MCF 10A (cell line): ENCODE results near the gene PPBP. TPM values are rescaled to one million over a fixed set of nuclear protein-coding genes. Genes with fewer than 3 reads are reported as not detected.

Experiments used
- BruUV-seq: library from RNA; stranded (reverse); fragments of 400-500 nt; replicated peaks from 2 replicates; lab custom pipeline; 2021; lab: Mats Ljungman, UMichigan
- CTCF ChIA-PET: fragments of 300-600 bp; sonication (Branson Sonifier 250); formaldehyde crosslinking; extraction: SDS; loops from one replicate; lab custom pipeline; 2021; ENCODE audit warnings: antibody characterized with exemption, inconsistent platforms; lab: Yijun Ruan, JAX
- POLR2A ChIA-PET: fragments of 300-600, 350-650 bp; sonication (Branson Sonifier 250); formaldehyde crosslinking; extraction: SDS; loops from one replicate; lab custom pipeline; 2020; ENCODE audit warnings: antibody characterized with exemption, inconsistent platforms; lab: Yijun Ruan, JAX
- DNase-seq: peaks from one replicate; pipeline ENCODE4 v3.0.0-alpha.2; 2018; ENCODE audit not compliant: unreplicated experiment
- H3K27ac Mint-ChIP-seq: one replicate; pipeline ENCODE4 v1.8.0; 2022; ENCODE audit warnings: mild to moderate bottlenecking, low read depth, mixed read lengths; ENCODE audit not compliant: unreplicated experiment
- H3K27me3 Mint-ChIP-seq: one replicate; pipeline ENCODE4 v1.8.0; 2022; ENCODE audit warnings: mixed read lengths; ENCODE audit not compliant: insufficient read depth, unreplicated experiment
- H3K36me3 Mint-ChIP-seq: one replicate; pipeline ENCODE4 v1.8.0; 2022; ENCODE audit warnings: mild to moderate bottlenecking, moderate library complexity, mixed read lengths; ENCODE audit not compliant: insufficient read depth, unreplicated experiment
- H3K4me1 Mint-ChIP-seq: one replicate; pipeline ENCODE4 v1.8.0; 2022; ENCODE audit warnings: mixed read lengths; ENCODE audit not compliant: insufficient read depth, unreplicated experiment
- H3K4me3 Mint-ChIP-seq: one replicate; pipeline ENCODE4 v1.8.0; 2022; ENCODE audit warnings: mild to moderate bottlenecking, moderate library complexity, mixed read lengths; ENCODE audit not compliant: unreplicated experiment
- H3K9me3 Mint-ChIP-seq: one replicate; pipeline ENCODE4 v1.8.0; 2022; ENCODE audit warnings: mixed read lengths; ENCODE audit not compliant: unreplicated experiment
- CTCF ChIP-seq: fragments of 200-600 bp; IDR thresholded peaks from one replicate; pipeline ENCODE4 v1.8.0; 2022; ENCODE audit warnings: antibody characterized with exemption, mild to moderate bottlenecking; ENCODE audit not compliant: unreplicated experiment
- intact Hi-C: fragments of 100-400 bp; cut with micrococcal nuclease; formaldehyde crosslinking; loops from 2 replicates; pipeline ENCODE4 v1.14.1; 2022
- total RNA-seq: library from RNA; stranded (reverse); gene quantifications from 2 replicates; pipeline ENCODE4 v1.2.3, GENCODE V29; 2022

The PPBP gene
- total RNA-seq, 1 experiment from 2014 or later = not detected

DNA sequence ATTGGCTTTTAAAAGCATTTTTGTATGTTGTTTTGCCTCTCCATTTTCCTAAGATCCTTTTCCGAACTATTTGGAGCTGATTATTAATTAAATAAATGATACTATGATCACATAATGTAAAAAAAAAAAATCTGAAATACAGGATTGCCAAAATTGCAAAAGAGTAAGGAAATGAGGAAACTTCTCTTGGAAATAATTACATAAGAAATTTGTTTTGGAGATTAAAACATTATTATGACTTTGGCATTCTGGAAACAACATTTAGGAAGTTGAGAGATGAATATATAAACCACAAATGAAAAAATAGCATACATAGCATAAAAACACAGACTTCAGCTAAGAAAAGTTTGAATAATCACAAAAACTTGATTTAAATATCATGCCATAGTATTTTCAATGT is 39.7 kb downstream of the PPBP start:
- no TSS peak for BruUV-seq
- TF ChIP-seq CTCF = no peak
- CTCF ChIA-PET = interaction anchor here (0.7 kb wide), 1 partner anchor 16 kb away, joined by 4 read pairs; no protein-coding TSS in a partner anchor
- Mint-ChIP-seq H3K4me3 (no peak overlapping the region), H3K36me3 (no peaks in the 10 kb centered on the region), H3K4me1 (no peaks in the 10 kb centered on the region), H3K27me3 (no peaks in the 10 kb centered on the region), H3K27ac (no peak overlapping the region), H3K9me3 (no peaks in the 10 kb centered on the region)
- POLR2A ChIA-PET = interaction anchor here (0.7 to 1.0 kb wide), 2 partner anchors 30 to 173 kb away, joined by 3 read pairs; no protein-coding TSS in a partner anchor
- intact Hi-C loops = no loop called here
- no peak for DNase-seq

DNA sequence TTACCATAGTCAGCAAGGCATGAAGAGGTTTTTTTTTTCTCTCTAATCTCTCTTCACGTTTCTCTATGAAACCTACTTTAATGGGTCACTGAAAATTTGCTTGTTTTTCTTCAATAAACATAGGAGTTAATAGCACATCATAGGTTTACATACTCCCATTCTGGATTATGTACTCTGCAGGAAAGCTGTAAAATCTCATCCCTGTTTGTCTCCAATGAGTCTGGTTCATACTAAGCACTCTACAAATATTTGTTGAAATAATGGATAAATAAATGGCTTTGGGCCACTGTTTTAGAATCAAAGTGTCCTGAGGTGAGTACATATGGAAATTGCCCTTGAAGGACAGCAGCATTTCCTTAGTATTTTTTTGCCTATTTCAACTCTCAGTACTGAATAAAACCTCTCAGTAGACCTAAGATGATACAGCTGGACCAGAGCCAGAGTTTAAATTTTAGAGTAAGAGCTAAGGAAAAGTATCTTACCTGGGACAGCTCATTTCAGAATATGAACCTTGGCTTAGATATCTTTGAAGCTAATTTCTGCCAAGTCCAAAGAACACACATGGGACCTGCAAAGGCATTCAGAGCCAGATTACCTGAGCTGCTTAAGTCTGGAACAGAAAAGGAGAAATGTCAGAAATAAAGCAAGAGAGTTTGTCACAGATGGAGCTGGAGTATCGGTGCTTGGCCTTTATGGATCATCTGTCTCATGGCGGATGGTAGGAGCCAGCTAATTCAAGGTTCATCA is 40.6 kb downstream of the PPBP start:
- Mint-ChIP-seq H3K9me3 (no peaks in the 10 kb centered on the region), H3K4me3 (no peak overlapping the region), H3K27ac (no peak overlapping the region), H3K36me3 (no peaks in the 10 kb centered on the region), H3K27me3 (no peaks in the 10 kb centered on the region), H3K4me1 (no peaks in the 10 kb centered on the region)
- no peak for TF ChIP-seq CTCF
- CTCF ChIA-PET = interaction anchor here (0.6 kb wide), 1 partner anchor 657 kb away, joined by 3 read pairs; no protein-coding TSS in a partner anchor
- POLR2A ChIA-PET = interaction anchor here (0.7 to 1.0 kb wide), 4 partner anchors 13 to 65 kb away, joined by 3 to 5 read pairs (median 3); no protein-coding TSS in a partner anchor
- intact Hi-C loops = no loop called here
- DNase-seq = no peak
- BruUV-seq = no TSS peak

DNA sequence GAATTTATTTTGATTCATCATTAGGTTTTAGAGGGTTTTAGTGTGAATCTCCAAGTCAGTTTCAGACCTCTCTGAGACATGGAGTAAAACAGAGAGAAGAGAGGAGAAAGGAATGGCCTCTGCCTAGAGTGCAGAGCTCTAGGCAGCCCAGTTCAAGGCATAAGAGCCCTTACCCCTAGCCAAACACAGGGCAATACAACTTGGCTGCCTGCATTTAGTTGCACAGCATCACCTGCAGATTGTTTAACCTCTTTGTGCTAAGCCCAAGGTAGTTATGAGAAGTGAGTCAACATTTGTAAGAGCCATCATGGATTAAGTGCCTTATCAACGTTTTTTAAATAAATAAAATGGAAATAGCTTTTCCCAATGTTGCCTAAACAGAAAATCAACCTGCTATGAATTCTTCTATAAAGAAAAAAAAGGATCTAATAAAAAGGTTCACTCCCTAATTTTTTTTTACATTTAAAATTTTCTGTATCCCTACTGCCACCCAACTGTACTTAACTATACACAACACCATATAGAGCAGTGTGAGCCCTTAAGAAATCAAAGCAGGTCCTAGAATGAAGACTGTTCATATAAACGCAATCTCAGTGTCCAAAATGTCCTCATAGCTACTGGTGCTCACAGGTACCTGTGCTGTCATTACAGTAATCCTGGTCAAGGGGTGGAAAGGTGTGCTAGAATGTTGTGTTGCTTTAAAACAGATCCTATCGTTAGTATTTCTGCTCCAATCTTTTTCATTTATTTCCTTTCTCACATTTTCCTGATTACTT is 42.1 kb downstream of the PPBP start:
- ChIA-PET POLR2A (no interaction called here), CTCF (no interaction called here)
- H3K36me3 Mint-ChIP-seq = no peaks in the 10 kb centered on the region
- no peak overlapping the region for H3K27ac Mint-ChIP-seq
- no peak for TF ChIP-seq CTCF
- H3K9me3 Mint-ChIP-seq = no peaks in the 10 kb centered on the region
- intact Hi-C loops = no loop called here
- no TSS peak for BruUV-seq
- no peak overlapping the region for H3K4me3 Mint-ChIP-seq
- no peak for DNase-seq
- H3K27me3 Mint-ChIP-seq = no peaks in the 10 kb centered on the region
- H3K4me1 Mint-ChIP-seq = no peaks in the 10 kb centered on the region

DNA sequence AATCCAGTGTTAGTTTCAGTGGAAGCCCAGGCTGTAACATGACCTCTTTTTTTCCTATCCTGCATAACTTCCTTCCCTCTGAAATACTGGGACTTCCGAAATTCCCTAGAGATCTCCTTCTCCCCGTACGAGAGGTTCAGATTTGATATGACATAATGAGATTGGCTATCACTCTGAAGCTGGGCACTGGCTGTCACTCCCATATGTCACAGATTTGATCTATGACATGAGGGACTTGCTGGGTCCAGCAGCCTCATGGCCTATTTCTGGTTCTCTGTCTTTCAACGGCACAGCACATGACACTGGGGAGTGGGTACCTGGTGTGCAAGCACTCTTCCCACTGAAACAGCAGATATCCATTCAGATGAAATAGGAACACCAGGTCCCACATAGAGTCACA is 42.9 kb downstream of the PPBP start:
- no peak for DNase-seq
- intact Hi-C loops = no loop called here
- ChIA-PET POLR2A (no interaction called here), CTCF (interaction anchor here (1.0 kb wide), 1 partner anchor 18 kb away, joined by 3 read pairs; no protein-coding TSS in a partner anchor)
- H3K36me3 Mint-ChIP-seq = no peaks in the 10 kb centered on the region
- no peak overlapping the region for H3K27ac Mint-ChIP-seq
- no peaks in the 10 kb centered on the region for H3K27me3 Mint-ChIP-seq
- no peaks in the 10 kb centered on the region for H3K4me1 Mint-ChIP-seq
- no peak overlapping the region for H3K4me3 Mint-ChIP-seq
- BruUV-seq = no TSS peak
- H3K9me3 Mint-ChIP-seq = no peaks in the 10 kb centered on the region
- no peak for TF ChIP-seq CTCF
